Progenitor cell of endocrine pancreas (in vitro differentiated cells): ENCODE measurements around the gene CCDC157. TPM values are rescaled to one million over a fixed set of nuclear protein-coding genes. Genes with fewer than 3 reads are reported as not detected.
"Not testable (repeated sequence)": the region's sequence is repeated elsewhere in the genome, so short reads cannot be mapped to it uniquely, and the experiment has no call there.

Experiments used
- DNase-seq: peaks from one replicate; pipeline ENCODE4 v3.0.0; 2021; ENCODE audit warnings: low spot score; ENCODE audit not compliant: unreplicated experiment
- H3K27ac Mint-ChIP-seq: 2 replicates; pipeline ENCODE4 v1.8.0; 2021; ENCODE audit warnings: mild to moderate bottlenecking, moderate library complexity, mixed read lengths
- H3K27me3 Mint-ChIP-seq: 2 replicates; pipeline ENCODE4 v1.8.0; 2021; ENCODE audit warnings: mixed read lengths
- H3K36me3 Mint-ChIP-seq: 2 replicates; pipeline ENCODE4 v1.8.0; 2022; ENCODE audit warnings: mixed read lengths; ENCODE audit not compliant: insufficient read depth
- H3K4me1 Mint-ChIP-seq: 2 replicates; pipeline ENCODE4 v1.8.0; 2021; ENCODE audit warnings: low read depth, mixed read lengths
- H3K4me3 Mint-ChIP-seq: 2 replicates; pipeline ENCODE4 v1.8.0; 2021; ENCODE audit warnings: low read depth, mild to moderate bottlenecking, moderate library complexity, mixed read lengths
- H3K9me3 Mint-ChIP-seq: 2 replicates; pipeline ENCODE4 v1.8.0; 2021; ENCODE audit warnings: low read depth, mixed read lengths
- total RNA-seq: library from RNA; stranded (reverse); gene quantifications from 2 replicates; pipeline ENCODE4 v1.2.1, GENCODE V29; 2021
- TF ChIP-seq, protein P1 (sequence below): fragments of 200-600 bp; sonication (generic); IDR thresholded peaks from one replicate; pipeline ENCODE4 v1.5.0; 2021; ENCODE audit warnings: antibody characterized with exemption, mild to moderate bottlenecking; ENCODE audit not compliant: unreplicated experiment

CCDC157 gene
- total RNA-seq, 1 donor from 2014 or later: 13.5 TPM

DNA sequence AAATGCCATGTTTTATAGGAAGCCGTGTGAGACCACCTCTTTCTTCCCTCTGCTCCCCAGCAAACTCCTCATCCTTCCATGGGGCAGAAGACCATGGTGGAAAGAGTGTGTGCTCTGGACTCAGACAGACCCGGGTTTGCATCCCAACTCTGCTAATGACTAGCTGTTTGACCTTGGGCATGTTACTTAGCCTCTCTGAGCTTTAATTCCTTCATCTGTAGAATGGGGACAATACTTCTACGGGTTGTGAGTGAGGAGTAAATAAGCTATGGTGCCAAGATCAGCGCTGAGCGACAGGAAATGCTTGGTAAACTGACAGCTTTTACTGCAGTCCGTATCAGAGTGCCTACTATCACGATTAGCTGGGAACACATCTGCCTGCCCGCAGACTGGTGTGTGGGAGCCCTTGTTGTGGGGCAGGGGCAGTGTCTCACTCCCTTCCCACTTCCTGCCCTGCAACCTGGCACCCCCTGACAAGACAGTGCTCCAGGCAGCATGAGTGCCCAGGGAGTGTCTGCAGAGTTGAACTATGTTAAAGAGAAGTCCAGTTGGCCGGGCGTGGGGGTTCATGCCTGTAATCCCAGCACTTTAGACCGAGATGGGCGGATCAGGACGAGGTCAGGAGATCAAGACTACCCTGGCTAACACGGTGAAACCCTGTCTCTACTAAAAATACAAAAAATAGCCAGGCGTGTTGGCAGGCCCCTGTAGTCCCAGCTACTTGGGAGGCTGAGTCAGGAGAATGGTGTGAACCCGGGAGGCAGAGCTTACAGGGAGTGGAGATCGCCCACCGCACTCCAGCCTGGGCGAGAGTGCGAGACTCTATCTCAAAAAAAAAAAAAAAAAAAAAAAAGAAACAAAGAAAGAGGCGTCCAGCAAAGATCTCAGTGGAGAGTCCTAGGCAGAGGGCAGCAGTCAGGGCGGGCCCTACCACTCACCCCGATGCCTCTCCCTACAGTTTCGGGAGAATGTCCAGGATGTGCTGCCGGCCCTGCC lies 42.2 kb downstream of the CCDC157 start:
- Mint-ChIP-seq H3K4me3 (peak overlapping the region; percentile 49), H3K4me1 (peaks cover 13% of the 10 kb centered on the region), H3K27me3 (peaks cover 26% of the 10 kb centered on the region), H3K36me3 (no peaks in the 10 kb centered on the region), H3K27ac (peak overlapping the region; percentile 7), H3K9me3 (no peaks in the 10 kb centered on the region)
- TF ChIP-seq, protein P1, sequence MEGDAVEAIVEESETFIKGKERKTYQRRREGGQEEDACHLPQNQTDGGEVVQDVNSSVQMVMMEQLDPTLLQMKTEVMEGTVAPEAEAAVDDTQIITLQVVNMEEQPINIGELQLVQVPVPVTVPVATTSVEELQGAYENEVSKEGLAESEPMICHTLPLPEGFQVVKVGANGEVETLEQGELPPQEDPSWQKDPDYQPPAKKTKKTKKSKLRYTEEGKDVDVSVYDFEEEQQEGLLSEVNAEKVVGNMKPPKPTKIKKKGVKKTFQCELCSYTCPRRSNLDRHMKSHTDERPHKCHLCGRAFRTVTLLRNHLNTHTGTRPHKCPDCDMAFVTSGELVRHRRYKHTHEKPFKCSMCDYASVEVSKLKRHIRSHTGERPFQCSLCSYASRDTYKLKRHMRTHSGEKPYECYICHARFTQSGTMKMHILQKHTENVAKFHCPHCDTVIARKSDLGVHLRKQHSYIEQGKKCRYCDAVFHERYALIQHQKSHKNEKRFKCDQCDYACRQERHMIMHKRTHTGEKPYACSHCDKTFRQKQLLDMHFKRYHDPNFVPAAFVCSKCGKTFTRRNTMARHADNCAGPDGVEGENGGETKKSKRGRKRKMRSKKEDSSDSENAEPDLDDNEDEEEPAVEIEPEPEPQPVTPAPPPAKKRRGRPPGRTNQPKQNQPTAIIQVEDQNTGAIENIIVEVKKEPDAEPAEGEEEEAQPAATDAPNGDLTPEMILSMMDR: no peak
- no peak for DNase-seq

DNA sequence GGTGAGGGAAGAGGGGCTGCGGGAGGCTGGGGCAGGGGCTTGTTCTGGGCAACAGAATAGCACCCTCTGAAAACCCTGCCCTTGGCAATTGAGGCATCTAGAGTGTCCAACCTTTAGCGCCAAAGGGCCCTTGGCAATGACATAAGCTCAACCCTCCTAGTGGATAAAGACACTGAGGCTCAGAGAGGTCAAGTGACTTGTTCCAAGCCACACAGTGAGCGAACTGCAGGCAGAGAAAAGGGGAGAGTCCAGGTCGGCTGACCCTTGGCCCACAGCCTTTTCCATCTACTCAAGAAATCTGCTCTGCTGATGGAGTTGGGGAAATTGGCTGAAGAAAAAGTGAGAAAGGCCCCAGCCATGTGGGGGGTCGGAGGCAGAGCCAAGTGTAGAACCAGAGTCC lies 42.9 kb downstream of the CCDC157 start:
- TF ChIP-seq, protein P1: no peak
- Mint-ChIP-seq H3K27me3 (peaks cover 24% of the 10 kb centered on the region), H3K4me1 (peaks cover 13% of the 10 kb centered on the region), H3K36me3 (peaks cover 3% of the 10 kb centered on the region), H3K9me3 (no peaks in the 10 kb centered on the region), H3K4me3 (no peak overlapping the region), H3K27ac (no peak overlapping the region)
- no peak for DNase-seq

DNA sequence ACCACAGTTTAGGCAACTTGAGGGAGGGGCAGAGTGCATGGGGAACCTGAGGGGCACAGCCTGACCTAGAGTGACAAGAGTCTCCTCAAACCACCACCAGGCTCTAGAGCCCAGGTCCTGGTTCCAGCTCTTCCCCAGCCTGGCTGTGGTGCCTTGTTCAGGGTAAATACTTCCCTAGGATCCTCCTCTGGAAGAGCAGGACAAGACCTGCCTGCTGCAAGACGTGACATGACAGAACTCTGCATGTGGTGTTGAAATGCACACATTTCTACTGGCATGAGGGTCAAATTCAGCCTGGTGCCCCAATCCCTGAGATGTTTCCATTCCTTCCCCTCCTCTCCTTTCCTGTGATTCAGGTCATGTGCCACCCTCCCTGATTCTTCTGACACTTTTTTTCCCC lies 43.4 kb downstream of the CCDC157 start:
- peaks cover 13% of the 10 kb centered on the region for H3K4me1 Mint-ChIP-seq
- no peaks in the 10 kb centered on the region for H3K9me3 Mint-ChIP-seq
- TF ChIP-seq, protein P1: no peak
- no peak for DNase-seq
- H3K27me3 Mint-ChIP-seq: peaks cover 23% of the 10 kb centered on the region
- no peak overlapping the region for H3K4me3 Mint-ChIP-seq
- H3K36me3 Mint-ChIP-seq: peaks cover 5% of the 10 kb centered on the region
- H3K27ac Mint-ChIP-seq: no peak overlapping the region

DNA sequence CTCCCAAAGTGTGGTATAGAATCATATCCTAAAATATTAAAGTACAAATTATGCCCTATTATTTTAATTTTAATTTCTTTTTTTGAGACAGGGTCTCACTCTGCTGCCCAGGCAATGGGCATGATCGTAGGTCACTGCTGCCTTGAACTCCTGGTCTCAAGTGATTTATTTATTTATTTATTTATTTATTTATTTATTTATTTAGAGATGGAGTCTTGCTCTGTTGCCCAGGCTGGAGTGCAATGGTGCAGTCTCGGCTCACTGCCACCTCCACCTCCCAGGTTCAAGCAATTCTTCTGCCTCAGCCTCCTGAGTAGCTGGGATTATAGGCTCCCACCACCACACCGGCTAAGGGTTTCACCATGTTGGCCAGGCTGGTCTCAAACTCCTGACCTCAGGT lies 44.2 kb downstream of the CCDC157 start:
- not testable (repeated sequence) for H3K36me3 Mint-ChIP-seq, DNase-seq, H3K4me3 Mint-ChIP-seq, H3K9me3 Mint-ChIP-seq, H3K27ac Mint-ChIP-seq
- Mint-ChIP-seq H3K27me3 (peaks cover 17% of the 10 kb centered on the region), H3K4me1 (peaks cover 14% of the 10 kb centered on the region)

DNA sequence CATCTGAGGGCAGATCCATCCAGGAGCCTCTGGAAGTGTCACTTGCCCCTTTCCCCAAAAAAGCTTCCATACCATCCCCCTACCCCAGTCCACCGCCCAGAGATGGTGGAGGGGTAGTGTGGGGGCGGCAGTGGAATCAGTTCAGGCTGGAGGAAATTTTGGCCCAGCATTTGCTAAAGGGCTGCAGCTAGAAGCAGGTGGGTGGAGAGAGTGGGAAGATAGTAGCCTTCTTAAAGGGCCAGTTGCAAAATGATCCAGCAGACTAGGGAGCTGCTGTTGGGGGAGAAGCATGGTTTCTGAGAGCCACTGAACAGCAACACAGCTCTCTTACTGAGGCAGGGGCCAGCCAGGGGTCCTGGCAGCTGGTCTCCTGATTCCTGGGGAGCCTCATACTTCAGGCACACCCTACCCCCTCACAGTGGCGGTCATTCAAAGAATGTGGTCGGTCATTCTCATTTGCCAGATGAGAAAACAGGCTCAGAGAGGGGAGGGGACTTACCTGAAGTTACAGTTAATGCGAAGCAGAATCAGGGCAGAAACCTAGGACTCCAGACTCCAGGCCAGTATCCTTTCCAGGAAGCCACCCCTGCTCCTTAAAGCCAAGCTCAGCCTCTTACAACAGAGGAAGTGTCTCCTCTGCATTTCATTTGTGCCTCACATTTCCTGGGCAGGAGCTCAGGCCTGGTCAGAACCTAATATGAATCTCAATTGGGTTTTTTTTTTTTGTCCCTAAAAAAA lies 45.4 kb downstream of the CCDC157 start:
- Mint-ChIP-seq H3K36me3 (peaks cover 6% of the 10 kb centered on the region), H3K27ac (no peak overlapping the region), H3K9me3 (no peaks in the 10 kb centered on the region), H3K27me3 (peaks cover 17% of the 10 kb centered on the region), H3K4me1 (peaks cover 14% of the 10 kb centered on the region), H3K4me3 (no peak overlapping the region)
- TF ChIP-seq, protein P1: no peak
- DNase-seq: no peak

DNA sequence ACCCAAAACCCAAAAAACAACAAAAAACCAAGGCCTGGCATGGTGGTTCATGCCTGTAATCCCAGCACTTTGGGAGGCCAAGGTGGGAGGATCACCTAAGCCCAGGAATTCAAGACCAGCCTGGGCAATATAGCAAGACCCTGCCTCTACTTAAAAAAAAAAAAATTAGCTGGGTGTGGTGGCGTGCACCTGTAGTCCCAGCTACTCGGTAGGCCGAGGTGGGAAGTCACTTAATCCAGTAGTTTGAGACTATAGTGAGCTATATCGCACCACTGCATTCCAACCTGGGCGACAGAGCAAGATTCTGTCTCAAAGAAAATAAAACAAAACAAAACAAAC lies 45.9 kb downstream of the CCDC157 start:
- not testable (repeated sequence) for H3K27ac Mint-ChIP-seq

More for the DNA sequence above, 45.9 kb downstream of the CCDC157 start:
- Mint-ChIP-seq H3K27me3 (peaks cover 14% of the 10 kb centered on the region), H3K4me1 (peaks cover 11% of the 10 kb centered on the region)
- not testable (repeated sequence) for H3K9me3 Mint-ChIP-seq, H3K4me3 Mint-ChIP-seq, H3K36me3 Mint-ChIP-seq, DNase-seq
